GM21360 (cell line): ENCODE measurements around the gene RASGRP1.

Experiments
- ATAC-seq: cut with Tn5 transposase; IDR thresholded peaks from one replicate; pipeline ENCODE4 v1.9.1; 2021; ENCODE audit warnings: mild to moderate bottlenecking, moderate library complexity; ENCODE audit not compliant: unreplicated experiment

RASGRP1 gene

DNA sequence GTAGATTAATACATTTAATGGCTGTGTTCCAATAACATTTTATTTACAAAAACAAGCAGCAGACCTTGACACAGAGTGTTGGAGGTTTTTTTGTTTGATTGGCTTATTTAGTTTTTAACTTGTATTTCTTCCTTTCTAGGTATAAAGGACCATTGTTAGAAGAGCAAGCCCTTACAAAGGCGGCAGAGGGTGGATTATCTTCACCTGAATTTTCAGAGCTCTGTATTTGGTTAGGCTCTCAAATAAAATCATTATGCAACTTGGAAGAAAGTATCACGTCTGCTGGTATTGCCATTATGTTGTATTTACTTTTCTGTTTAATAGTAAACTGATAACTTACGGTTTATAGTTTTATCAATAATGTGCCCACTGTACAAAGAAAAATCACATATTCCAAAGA, 100.7 kb downstream of the RASGRP1 start:
- no peak for ATAC-seq

DNA sequence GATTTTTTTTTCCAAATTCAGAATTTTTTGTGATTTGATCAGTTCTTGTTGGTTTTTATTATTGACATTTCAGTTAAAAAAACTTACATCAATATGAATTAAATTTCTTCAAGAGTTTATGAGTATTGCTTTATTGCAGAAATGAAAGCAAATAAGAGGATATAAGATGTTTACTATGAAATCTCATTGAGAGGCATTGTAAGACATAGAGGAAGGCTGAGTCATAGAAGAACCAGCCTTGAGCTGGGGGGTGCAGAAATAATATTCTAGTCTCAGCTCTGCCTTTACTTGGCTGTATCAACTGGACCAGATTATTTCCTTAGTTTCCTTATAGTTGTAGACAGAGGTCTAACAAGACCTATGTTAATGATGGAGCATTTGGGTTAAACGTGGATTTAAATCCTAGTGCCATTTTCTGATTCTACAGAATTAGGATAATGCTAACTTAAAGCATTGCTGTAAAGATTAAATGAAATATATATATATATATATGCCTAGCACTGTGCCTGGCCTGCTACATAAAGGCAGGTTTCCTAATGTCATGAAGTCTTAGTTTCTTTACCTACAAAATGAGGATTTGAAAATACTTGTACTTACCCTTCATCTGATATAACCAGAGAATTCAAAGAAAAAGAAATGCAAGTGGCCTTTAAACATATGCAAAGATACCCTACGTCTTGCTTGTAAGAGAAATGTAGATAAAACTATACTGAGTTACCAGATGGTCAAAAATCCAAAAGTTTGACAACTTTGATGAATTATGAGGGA, 103.4 kb downstream of the RASGRP1 start:
- ATAC-seq: peak; percentile 77

DNA sequence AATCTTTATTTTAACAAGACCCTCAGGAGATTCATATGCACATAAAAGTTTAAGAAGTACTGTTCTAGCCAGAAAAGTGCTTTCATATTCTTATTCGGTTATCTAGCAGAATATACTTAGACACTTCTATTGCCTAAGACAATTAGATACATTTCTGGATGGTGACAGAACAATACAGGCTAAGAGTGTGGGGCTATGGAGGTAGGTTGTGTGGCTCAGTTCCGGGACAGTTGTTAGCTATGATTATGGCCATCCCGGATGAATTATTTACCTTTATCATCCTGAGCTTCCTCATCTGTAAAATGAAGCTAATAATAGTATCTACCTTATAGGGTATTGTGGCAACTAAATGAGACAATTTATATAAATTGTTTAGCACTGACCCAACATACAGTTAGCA, 104.1 kb downstream of the RASGRP1 start:
- no peak for ATAC-seq

DNA sequence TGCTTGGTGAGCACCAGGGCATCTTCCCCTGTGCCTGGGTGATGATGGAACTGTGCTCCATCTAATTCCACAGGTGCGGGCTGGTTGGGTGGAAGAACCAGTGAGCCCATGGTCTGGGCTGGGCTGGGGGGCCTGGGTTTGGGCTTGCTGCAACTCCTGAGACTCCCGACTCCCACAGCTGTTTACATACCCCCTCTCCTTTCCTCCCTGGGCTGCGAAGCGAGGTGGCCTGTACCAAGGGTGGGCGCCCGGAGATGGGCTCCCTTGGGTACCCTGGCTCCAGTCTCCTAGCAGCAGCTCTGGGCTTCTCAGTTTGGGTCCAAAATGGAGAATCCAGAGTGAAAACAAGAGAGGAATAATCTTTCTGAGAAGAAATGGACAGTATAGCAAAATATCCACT, 105.1 kb downstream of the RASGRP1 start:
- no peak for ATAC-seq

DNA sequence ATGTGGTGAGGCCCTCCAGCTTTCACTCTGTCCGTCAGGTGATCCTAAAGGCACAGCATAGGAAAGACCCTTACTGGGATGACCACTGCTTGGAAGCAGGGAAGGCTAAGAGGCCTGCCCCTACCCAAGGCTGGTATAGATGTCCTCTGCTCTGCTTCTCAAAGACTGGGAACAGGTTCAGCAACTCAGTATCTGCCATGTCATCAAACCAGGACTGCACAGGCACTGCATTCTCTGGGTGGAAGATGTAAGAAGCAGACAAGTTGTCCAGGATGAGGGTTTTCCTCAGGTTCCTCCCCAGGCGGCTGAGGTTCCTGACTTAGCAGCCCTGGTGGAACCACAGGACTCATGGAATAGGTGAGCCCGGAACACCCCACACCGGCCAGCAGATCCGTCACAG, 106.0 kb downstream of the RASGRP1 start:
- no peak for ATAC-seq

DNA sequence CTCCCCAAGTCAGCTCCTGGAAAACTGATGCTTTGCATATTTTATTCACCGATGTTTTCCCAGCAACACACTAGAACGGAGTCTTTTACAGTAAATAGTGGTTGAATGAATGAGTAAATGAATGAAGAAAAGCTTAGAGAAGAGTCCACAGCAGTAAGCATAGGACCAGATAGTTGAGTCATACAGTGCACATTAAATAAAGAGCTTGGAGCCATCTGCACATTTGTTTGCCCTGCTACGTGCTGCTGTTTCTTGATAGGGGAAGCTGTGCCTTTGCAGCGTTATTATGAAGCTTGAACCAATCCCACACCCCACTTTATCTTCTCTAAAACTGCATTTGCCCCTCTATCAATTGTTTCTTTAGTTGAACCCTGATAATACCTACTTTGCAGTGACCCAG, 109.5 kb downstream of the RASGRP1 start:
- no peak for ATAC-seq

DNA sequence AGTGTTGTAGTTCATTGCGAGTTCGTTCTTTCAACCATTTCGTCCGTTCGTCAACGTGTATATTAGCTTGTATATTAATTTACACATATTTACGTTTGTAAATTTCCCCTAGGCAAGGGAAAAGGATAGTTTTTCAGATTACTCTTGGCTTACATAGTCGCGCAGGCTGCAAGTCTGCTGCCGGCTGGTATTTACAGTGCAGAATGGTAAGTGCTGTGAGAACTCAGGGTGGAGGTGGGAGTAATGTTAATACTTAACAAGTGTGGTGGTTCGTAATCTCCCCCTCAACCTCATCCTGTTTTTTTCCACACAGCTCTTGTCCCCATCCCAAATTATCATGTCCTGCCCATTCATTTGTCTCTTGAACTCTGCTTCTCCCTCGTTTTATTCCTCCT, 109.9 kb downstream of the RASGRP1 start:
- ATAC-seq: no peak

DNA sequence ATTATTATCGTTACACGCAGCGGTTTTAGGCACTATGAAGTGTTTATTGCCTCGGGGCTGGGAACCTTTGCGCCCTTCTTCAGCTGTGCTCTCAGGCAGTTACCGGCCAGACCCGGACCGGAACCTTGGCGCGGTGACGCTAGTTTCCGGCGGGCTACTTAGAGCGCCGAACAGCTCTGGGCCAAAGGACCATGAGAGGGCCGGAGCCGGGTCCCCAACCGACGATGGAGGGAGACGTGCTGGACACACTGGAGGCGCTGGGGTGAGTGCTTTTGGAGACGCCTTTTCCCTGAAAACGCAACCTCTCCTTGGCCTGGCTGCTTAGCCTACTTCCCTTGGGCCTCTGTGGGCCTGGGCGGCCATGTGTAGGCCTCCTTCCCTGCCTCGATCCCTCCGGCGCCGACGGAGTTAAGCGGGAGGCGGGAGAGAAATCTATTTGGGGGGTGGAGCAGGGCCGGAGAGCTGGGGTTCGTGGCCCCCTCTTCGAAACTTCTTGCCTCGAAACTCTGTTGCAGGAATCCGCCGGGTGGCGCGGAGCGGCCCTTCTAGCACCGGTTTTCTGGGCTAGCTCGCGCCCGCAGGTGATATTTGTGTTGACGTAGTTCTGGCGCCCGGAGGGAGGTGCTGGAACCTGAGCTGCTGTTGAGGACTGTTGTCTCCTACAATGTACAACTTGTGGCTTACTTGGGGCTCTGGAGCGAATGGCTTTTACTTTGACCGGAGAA, 110.5 kb downstream of the RASGRP1 start, which contains the start of gene FAM98B:
Gene FAM98B (plus strand): TSS at position 157 of the 725 bp plus-strand sequence. CDS start 35 bp downstream, at position 192.
- ATAC-seq: peak; percentile 89

DNA sequence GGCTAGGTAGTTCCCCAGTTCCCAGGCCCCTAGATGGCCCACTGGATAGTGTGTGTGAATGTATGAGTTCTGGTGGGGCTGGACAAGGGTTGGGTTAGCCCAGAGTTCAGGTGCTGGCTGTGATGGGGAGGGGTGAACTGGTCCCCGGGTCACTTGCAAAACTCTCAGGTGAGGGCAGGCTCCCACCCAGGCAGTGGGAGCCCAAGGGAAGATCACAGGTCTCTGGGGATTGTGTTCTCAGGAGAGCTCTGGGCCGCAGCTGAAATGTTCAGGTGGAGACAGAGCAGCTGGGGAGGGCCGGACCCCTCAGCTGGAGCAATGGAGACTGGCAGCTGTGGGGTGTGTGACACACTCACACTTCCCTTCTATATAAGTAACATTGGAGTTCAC, 123.5 kb downstream of the RASGRP1 start:
- ATAC-seq: no peak

DNA sequence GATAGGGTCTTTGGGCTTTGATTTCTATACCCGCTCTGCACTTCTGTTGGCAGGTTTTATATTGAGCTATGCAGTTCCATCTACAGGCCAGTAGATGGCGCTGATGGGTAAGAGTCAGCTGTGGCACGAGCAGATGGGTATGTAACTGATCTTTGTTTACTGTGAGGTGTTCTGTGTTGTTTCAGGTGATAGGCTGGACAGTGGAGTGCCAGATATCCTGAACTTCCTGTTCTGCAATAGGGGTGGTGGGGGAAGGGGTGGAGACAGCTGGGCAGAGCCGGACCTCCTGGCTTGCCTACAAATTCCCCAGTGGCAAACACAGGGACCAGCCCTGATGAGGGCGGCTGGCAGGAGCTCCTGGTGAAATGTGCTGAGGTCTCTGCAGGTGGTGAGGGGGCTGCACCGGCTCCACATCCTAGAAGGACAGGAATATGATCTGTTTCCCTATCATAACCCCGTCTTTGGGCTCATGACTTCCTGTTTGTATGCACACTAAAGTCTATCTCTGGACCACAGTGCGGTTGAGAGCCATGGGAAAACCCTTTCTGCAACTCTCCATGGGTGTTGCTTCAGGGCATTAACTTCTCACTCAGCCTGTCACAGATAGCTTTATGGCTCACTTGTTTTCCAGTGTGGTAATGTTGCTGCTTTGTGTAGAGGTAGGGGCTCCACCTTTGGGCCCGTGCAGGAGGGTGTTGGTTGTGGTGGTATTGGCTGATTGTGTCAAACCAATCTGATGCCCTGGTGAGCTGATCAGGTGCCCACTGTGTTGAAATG, 124.1 kb downstream of the RASGRP1 start:
- ATAC-seq: peak; percentile 63
